ENCODE data around the gene PLPPR1. TPM values are rescaled to one million over a fixed set of nuclear protein-coding genes. Genes with fewer than 3 reads are reported as not detected.

Gene PLPPR1
- total and polyA plus RNA-seq, 2 donors (not counting 3 experiments of a cell fraction or from before 2014, with no cell fraction given) = 0.18 to 0.50 TPM

- no TSS peak for BruUV-seq (replicated peaks)
- Histone ChIP-seq H3K9ac (replicated peaks; ENCODE audit: extremely low read depth, insufficient read depth, low read length) (no peak overlapping the region), H3K4me1 (ENCODE audit: control insufficient read depth, extremely low read depth, insufficient read depth, low read length) (no peaks in the 10 kb centered on the region), H3K27ac (ENCODE audit: insufficient read depth, low read depth, low read length) (no peak overlapping the region), H3K9me3 (replicated peaks; ENCODE audit: control insufficient read depth, insufficient read depth, low read length) (no peaks in the 10 kb centered on the region), H3K4me2 (ENCODE audit: insufficient read depth, low read length) (no peak overlapping the region), H4K20me1 (replicated peaks; ENCODE audit: control insufficient read depth, extremely low read depth, insufficient read depth, low read length) (no peaks in the 10 kb centered on the region), H3K9me1 (replicated peaks; ENCODE audit: control insufficient read depth, extremely low read depth, insufficient read depth, low read length) (no peaks in the 10 kb centered on the region), H2AFZ (ENCODE audit: low read depth, low read length) (no peak overlapping the region), H3K4me3 (replicated peaks in 1 of 3; ENCODE audit: insufficient read depth in 1 of 3, low read depth in 1 of 3, low read length in 3 of 3) (no peak overlapping the region), H3K79me2 (ENCODE audit: control insufficient read depth, insufficient read depth, low read length) (no peaks in the 10 kb centered on the region), H3K27me3 (ENCODE audit: control insufficient read depth in 2 of 2, insufficient read depth in 2 of 2, low read length in 2 of 2) (no peaks in the 10 kb centered on the region), H3K36me3 (ENCODE audit: control insufficient read depth in 2 of 2, extremely low read depth in 1 of 2, insufficient read depth in 2 of 2, low read length in 2 of 2) (no peaks in the 10 kb centered on the region)
- FAIRE-seq = no peak
- ChIA-PET CTCF (interaction anchor here (1.1 to 2.0 kb wide), 5 partner anchors 72 to 707 kb away, joined by 3 to 12 read pairs (median 5); no protein-coding TSS in a partner anchor), POLR2A (no interaction called here)
- DNase-seq (ENCODE audit: low read depth, low spot score) = no peak
- dilution Hi-C loops (cut with MboI; ENCODE audit: extremely low pct_ligation_motif_present, low sequenced_read_pairs) (no loop called here), intact Hi-C loops (cut with micrococcal nuclease) (no loop called here)
- TF ChIP-seq MAX (IDR thresholded peaks at IDR 0.05; ENCODE audit: insufficient read depth, insufficient read length) (no peak), POLR2A (IDR thresholded peaks at IDR 0.05; ENCODE audit: low read depth, low read length) (no peak), JUN (IDR thresholded peaks at IDR 0.05; ENCODE audit: borderline replicate concordance, insufficient read depth, insufficient read length, low read depth) (no peak), POLR2AphosphoS5 (IDR thresholded peaks at IDR 0.05; ENCODE audit: insufficient read depth, low read depth, low read length) (no peak), FOS (IDR thresholded peaks at IDR 0.05; ENCODE audit: borderline replicate concordance, insufficient read depth, low read length) (no peak), EZH2 (IDR thresholded peaks at IDR 0.05; ENCODE audit: borderline replicate concordance, low read depth, low read length, severe bottlenecking) (no peak)
These were observed 279.1 kb downstream of the PLPPR1 start for GRCh38 chr9:101307524-101308213.

- CTCF ChIA-PET = interaction anchor here (4.0 to 5.8 kb wide), 2 partner anchors 609 to 708 kb away, joined by 98 to 428 read pairs; no protein-coding TSS in a partner anchor
- TF ChIP-seq POLR2A (IDR thresholded peaks at IDR 0.05; ENCODE audit: low read depth, low read length) = no peak
- no peak for TF ChIP-seq FOS (IDR thresholded peaks at IDR 0.05; ENCODE audit: borderline replicate concordance, insufficient read depth, low read length)
- no peak for TF ChIP-seq EZH2 (IDR thresholded peaks at IDR 0.05; ENCODE audit: borderline replicate concordance, low read depth, low read length, severe bottlenecking)
- TF ChIP-seq CTCF (IDR thresholded peaks at IDR 0.05; ENCODE audit: extremely low read depth in 1 of 2, insufficient read depth in 1 of 2, low read depth in 1 of 2, low read length in 2 of 2) = no peak
- H3K4me2 ChIP-seq (ENCODE audit: insufficient read depth, low read length) = no peak overlapping the region
- no peak overlapping the region for H3K9ac ChIP-seq (replicated peaks; ENCODE audit: extremely low read depth, insufficient read depth, low read length)
- no peaks in the 10 kb centered on the region for H3K36me3 ChIP-seq (ENCODE audit: control insufficient read depth in 2 of 2, extremely low read depth in 1 of 2, insufficient read depth in 2 of 2, low read length in 2 of 2)
- DNase-seq (ENCODE audit: low read depth, low spot score) (no peak), FAIRE-seq (no peak)
- no peak overlapping the region for H3K4me3 ChIP-seq (replicated peaks in 1 of 3; ENCODE audit: insufficient read depth in 1 of 3, low read depth in 1 of 3, low read length in 3 of 3)
- no peaks in the 10 kb centered on the region for H4K20me1 ChIP-seq (replicated peaks; ENCODE audit: control insufficient read depth, extremely low read depth, insufficient read depth, low read length)
- no peak overlapping the region for H3K27ac ChIP-seq (ENCODE audit: insufficient read depth, low read depth, low read length)
- no peaks in the 10 kb centered on the region for H3K79me2 ChIP-seq (ENCODE audit: control insufficient read depth, insufficient read depth, low read length)
- POLR2A ChIA-PET = no interaction called here
- H3K9me1 ChIP-seq (replicated peaks; ENCODE audit: control insufficient read depth, extremely low read depth, insufficient read depth, low read length) = no peaks in the 10 kb centered on the region
- H2AFZ ChIP-seq (ENCODE audit: low read depth, low read length) = no peak overlapping the region
- no peaks in the 10 kb centered on the region for H3K9me3 ChIP-seq (replicated peaks; ENCODE audit: control insufficient read depth, insufficient read depth, low read length)
- peaks cover 0 to 2% of the 10 kb centered on the region in 2 experiments for H3K27me3 ChIP-seq (ENCODE audit: control insufficient read depth in 2 of 2, insufficient read depth in 2 of 2, low read length in 2 of 2)
- BruUV-seq (replicated peaks) = no TSS peak
- intact Hi-C loops (cut with micrococcal nuclease) = no loop called here
- no peaks in the 10 kb centered on the region for H3K4me1 ChIP-seq (ENCODE audit: control insufficient read depth, extremely low read depth, insufficient read depth, low read length)
- dilution Hi-C loops (cut with MboI; ENCODE audit: extremely low pct_ligation_motif_present, low sequenced_read_pairs) = no loop called here
These were observed 280.6 kb downstream of the PLPPR1 start for GRCh38 chr9:101309139-101309538.
